Activated CD4-positive, alpha-beta T cell treated with anti-CD3 and anti-CD28 coated beads for 36 hours (primary cell): Measurements from ENCODE around the gene SCNN1A. TPM values are rescaled to one million over a fixed set of nuclear protein-coding genes. Genes with fewer than 3 reads are reported as not detected.
A peak's percentile ranks its signal among the peaks of the same experiment; 100 is the strongest.

Source experiments
- ATAC-seq: fragments of 200-7000 bp; cut with Tn5 transposase; one replicate; pipeline ENCODE4 v1.10.0; 2021; ENCODE audit warnings: mild to moderate bottlenecking, moderate library complexity
- CTCF ChIA-PET: fragments of 350-600 bp; sonication (Branson Sonifier 250); formaldehyde crosslinking; loops from one replicate; lab custom pipeline; 2021; ENCODE audit warnings: antibody characterized with exemption; lab: Charles Lee
- POLR2A ChIA-PET: fragments of 350-600 bp; sonication (Branson Sonifier 250); formaldehyde crosslinking; loops from one replicate; lab custom pipeline; 2021; ENCODE audit warnings: antibody characterized with exemption, inconsistent platforms; lab: Charles Lee
- DNase-seq: peaks from one replicate; pipeline ENCODE4 v3.0.0-alpha.2; 2020
- H3K27ac Mint-ChIP-seq: one replicate; pipeline ENCODE4 v1.8.0; 2021; ENCODE audit warnings: mixed read lengths
- H3K27me3 Mint-ChIP-seq: one replicate; pipeline ENCODE4 v1.8.0; 2021; ENCODE audit warnings: mixed read lengths
- H3K36me3 Mint-ChIP-seq: one replicate; pipeline ENCODE4 v1.8.0; 2021; ENCODE audit warnings: low read depth, mixed read lengths
- H3K4me1 Mint-ChIP-seq: one replicate; pipeline ENCODE4 v1.8.0; 2021; ENCODE audit warnings: mixed read lengths
- H3K4me3 Mint-ChIP-seq: one replicate; pipeline ENCODE4 v1.8.0; 2021; ENCODE audit warnings: mild to moderate bottlenecking, moderate library complexity, mixed read lengths
- H3K9me3 Mint-ChIP-seq: one replicate; pipeline ENCODE4 v1.8.0; 2021; ENCODE audit warnings: low read depth, mixed read lengths
- intact Hi-C, 2 experiments: fragments of 100-400 bp; cut with DNase I in 1 of 2; cut with micrococcal nuclease in 1 of 2; formaldehyde crosslinking; loops; one replicate each; pipeline versions ENCODE4 v1.14.2 to v1.15.1; 2022 to 2024; cut with DNase I, micrococcal nuclease
- total RNA-seq, 2 experiments: library from RNA; stranded (reverse); gene quantifications; one replicate each; pipeline ENCODE4 v1.2.3, GENCODE V29; 2021

Gene SCNN1A
- total RNA-seq, 2 experiments from 2014 or later, result 0.05 TPM; not detected in 1

- no peak overlapping the region for H3K4me3 Mint-ChIP-seq
- DNase-seq (peak; percentile 60), ATAC-seq (peak; percentile 57)
- no peaks in the 10 kb centered on the region for H3K27me3 Mint-ChIP-seq
- ChIA-PET POLR2A (interaction anchor here (0.6 to 0.8 kb wide), 3 partner anchors 32 to 88 kb away, joined by 3 to 7 read pairs (median 4); no protein-coding TSS in a partner anchor), CTCF (interaction anchor here (0.5 to 1.9 kb wide), 14 partner anchors 9 to 652 kb away, joined by 3 to 13 read pairs (median 5); no protein-coding TSS in a partner anchor)
- H3K9me3 Mint-ChIP-seq, result no peaks in the 10 kb centered on the region
- H3K4me1 Mint-ChIP-seq, result peaks cover 32% of the 10 kb centered on the region
- no peaks in the 10 kb centered on the region for H3K36me3 Mint-ChIP-seq
- no peak overlapping the region for H3K27ac Mint-ChIP-seq
- intact Hi-C loops, result loop anchor here in 1 of 2 experiments (1.0 kb wide), 2 partner anchors 32 to 44 kb away; no protein-coding TSS in a partner anchor
Observed at GRCh38 chr12:6367065-6367968, 8.0 kb downstream of the SCNN1A start.

DNA sequence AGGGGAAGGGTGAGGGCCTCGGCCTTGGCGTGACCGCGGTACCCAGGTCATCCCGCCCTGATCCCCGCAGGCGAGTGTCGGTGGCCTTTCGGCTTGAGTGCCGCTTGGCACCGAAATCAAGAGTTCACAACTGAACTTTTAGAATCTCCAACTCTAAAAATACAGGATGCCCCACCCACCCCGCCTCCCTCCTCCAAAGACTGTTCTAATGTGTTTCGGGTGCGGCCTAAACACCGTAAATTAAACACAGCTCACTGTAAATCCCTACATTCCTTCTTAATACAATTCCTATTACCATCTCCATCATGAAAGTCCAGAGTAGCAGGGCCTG, 11.4 kb downstream of the SCNN1A start:
- H3K4me3 Mint-ChIP-seq, result peak overlapping the region; percentile 68
- intact Hi-C loops, result no loop called here
- ATAC-seq, result peak; percentile 4

DNA sequence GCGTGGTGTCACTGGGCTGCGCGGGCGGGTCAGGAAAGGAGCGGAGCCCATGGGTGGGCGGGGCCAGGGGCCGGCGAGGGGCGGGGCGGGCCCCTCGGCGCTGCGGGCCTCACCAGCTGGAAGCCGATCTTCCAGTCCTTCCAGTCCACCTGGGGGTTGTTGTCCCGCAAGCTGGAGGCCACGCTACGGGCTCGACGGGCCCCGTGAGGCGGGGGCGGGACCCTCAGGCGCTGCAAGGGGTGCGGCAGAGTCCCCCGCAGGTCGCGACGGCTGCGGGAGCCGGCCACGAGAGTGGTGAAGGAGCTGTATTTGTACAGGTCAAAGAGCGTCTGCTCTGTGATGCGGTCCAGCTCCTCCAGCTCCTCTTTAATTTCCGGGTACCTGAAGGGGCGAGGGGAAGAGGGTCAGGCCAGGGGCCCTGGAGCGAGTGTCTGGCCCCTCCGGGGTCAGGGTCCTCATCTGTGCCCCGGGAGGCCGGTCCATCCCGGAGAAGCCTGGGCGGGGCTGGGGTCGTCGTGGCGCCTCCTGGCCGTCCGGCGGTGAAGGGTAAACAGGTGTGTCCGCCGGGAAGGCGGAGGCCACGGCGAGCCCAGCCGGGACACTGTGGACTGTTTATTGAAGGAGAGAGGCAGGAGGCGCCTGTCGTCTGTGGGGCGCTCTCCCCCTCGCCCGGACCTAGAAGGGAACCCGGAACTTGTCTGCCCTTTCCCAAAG, 11.9 kb downstream of the SCNN1A start:
- intact Hi-C loops, result loop anchor here in 1 of 2 experiments (1.0 kb wide), 2 partner anchors 21 to 27 kb away; partner anchors contain the start of gene TNFRSF1A
- peak; percentile 84 for DNase-seq
- Mint-ChIP-seq H3K36me3 (no peaks in the 10 kb centered on the region), H3K4me3 (peak overlapping the region; percentile 68), H3K27ac (peak overlapping the region; percentile 63), H3K27me3 (no peaks in the 10 kb centered on the region), H3K9me3 (no peaks in the 10 kb centered on the region), H3K4me1 (peaks cover 41% of the 10 kb centered on the region)
- peak; percentile 63 for ATAC-seq
- ChIA-PET CTCF (interaction anchor here (0.6 to 1.5 kb wide), 10 partner anchors 10 to 573 kb away, joined by 3 to 5 read pairs (median 4); no protein-coding TSS in a partner anchor), POLR2A (interaction anchor here (0.6 to 1.0 kb wide), 4 partner anchors 27 to 580 kb away, joined by 3 read pairs; partner anchors contain the start of genes C12orf57, GAPDH and RNU7-1)

More for the DNA sequence above, 11.4 kb downstream of the SCNN1A start:
- Mint-ChIP-seq H3K9me3 (no peaks in the 10 kb centered on the region), H3K4me1 (peaks cover 45% of the 10 kb centered on the region), H3K27me3 (no peaks in the 10 kb centered on the region), H3K36me3 (no peaks in the 10 kb centered on the region), H3K27ac (peak overlapping the region; percentile 63)
- DNase-seq, result peak; percentile 52
- ChIA-PET POLR2A (interaction anchor here (0.7 to 1.0 kb wide), 2 partner anchors 28 to 376 kb away, joined by 3 to 4 read pairs; no protein-coding TSS in a partner anchor), CTCF (interaction anchor here (0.9 to 1.2 kb wide), 3 partner anchors 10 to 27 kb away, joined by 3 to 4 read pairs (median 3); no protein-coding TSS in a partner anchor)

DNA sequence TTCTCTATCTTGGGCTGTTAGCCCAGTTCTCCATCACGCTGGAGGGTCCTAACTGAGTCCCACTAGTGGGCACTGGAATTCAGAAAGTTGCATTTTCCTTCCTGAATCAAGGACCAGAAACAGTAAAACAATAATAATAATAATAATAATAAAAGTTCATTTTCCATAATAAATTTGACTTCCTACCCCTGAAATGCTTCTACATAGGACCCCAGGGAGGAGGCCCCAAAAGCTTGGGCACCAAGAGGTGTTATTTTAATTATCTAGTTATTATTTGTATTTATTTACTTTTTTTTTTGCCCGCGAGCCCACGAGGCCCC, 12.4 kb downstream of the SCNN1A start:
- Mint-ChIP-seq H3K4me3 (no peak overlapping the region), H3K36me3 (no peaks in the 10 kb centered on the region), H3K27ac (no peak overlapping the region), H3K9me3 (no peaks in the 10 kb centered on the region), H3K27me3 (no peaks in the 10 kb centered on the region), H3K4me1 (peaks cover 37% of the 10 kb centered on the region)
- POLR2A ChIA-PET, result interaction anchor here (0.6 to 1.0 kb wide), 4 partner anchors 27 to 581 kb away, joined by 3 read pairs; partner anchors contain the start of genes C12orf57, GAPDH and RNU7-1
- CTCF ChIA-PET, result interaction anchor here (0.6 to 1.5 kb wide), 11 partner anchors 11 to 574 kb away, joined by 3 to 5 read pairs (median 4); no protein-coding TSS in a partner anchor
- intact Hi-C loops, result loop anchor here in 1 of 2 experiments (1.0 kb wide), 2 partner anchors 21 to 27 kb away; partner anchors contain the start of gene TNFRSF1A
- DNase-seq, result no peak
- ATAC-seq, result no peak

DNA sequence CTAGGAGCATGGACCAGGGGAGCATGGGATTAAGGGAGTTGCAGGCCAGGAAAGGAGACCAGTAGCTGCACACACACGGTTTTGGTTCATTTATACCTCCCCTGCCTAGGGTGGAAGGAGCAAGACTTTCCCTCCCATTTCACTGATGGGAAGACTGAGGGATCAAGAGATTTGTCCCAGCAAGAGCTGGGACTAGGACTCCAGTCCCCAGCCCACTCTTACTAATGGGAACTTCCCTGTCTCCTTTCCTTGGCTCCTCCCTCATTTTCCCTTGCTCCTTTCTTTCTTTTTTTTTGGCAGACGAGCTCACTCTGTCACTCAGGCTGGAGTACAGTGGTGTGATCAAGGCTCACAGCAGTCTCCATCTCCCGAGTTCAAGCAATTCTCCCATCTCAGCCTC, 13.0 kb downstream of the SCNN1A start:
- no peak for DNase-seq

DNA sequence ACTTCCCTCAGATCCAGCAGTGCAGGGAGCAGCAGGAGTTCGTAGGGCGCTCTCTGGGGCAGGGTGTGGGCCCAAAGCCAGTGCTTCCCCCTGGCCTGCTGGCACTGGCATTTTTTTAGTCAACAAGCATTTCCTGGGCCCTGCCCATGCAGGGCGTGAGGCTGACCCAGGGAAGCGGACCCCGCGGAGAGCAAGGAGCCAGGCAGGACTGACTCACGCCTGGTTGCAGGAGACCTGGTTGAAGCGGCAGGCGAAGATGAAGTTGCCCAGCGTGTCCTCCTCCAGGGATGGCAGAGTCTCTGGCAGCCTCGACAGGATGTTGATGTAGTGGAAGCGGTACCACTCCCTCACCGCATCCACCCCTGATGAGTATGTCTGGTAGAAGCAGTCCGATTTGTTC, 13.5 kb downstream of the SCNN1A start:
- Mint-ChIP-seq H3K36me3 (no peaks in the 10 kb centered on the region), H3K4me1 (peaks cover 28% of the 10 kb centered on the region), H3K27me3 (no peaks in the 10 kb centered on the region), H3K27ac (peak overlapping the region; percentile 45), H3K9me3 (no peaks in the 10 kb centered on the region), H3K4me3 (peak overlapping the region; percentile 2)
- peak; percentile 10 for ATAC-seq
- ChIA-PET POLR2A (interaction anchor here (0.9 kb wide), 1 partner anchor 16 kb away, joined by 6 read pairs; no protein-coding TSS in a partner anchor), CTCF (interaction anchor here (1.0 to 1.5 kb wide), 2 partner anchors 26 to 39 kb away, joined by 3 to 4 read pairs; no protein-coding TSS in a partner anchor)
- intact Hi-C loops, result loop anchor here in 1 of 2 experiments (1.0 kb wide), 1 partner anchor 20 kb away; the partner anchor contains the start of gene TNFRSF1A
- peak; percentile 34 for DNase-seq

More for the DNA sequence above, 13.0 kb downstream of the SCNN1A start:
- Mint-ChIP-seq H3K27ac (peak overlapping the region; percentile 45), H3K4me1 (peaks cover 31% of the 10 kb centered on the region), H3K4me3 (no peak overlapping the region), H3K36me3 (no peaks in the 10 kb centered on the region), H3K27me3 (no peaks in the 10 kb centered on the region), H3K9me3 (no peaks in the 10 kb centered on the region)
- ChIA-PET CTCF (interaction anchor here (0.7 to 1.5 kb wide), 5 partner anchors 17 to 392 kb away, joined by 3 to 4 read pairs (median 4); no protein-coding TSS in a partner anchor), POLR2A (interaction anchor here (0.7 to 0.9 kb wide), 3 partner anchors 17 to 581 kb away, joined by 3 to 6 read pairs (median 3); partner anchors contain the start of genes C12orf57 and RNU7-1)
- intact Hi-C loops, result no loop called here
- ATAC-seq, result no peak

GRCh38 chr12:6360578-6361490, 14.5 kb downstream of the SCNN1A start:
- Mint-ChIP-seq H3K4me3 (no peak overlapping the region), H3K4me1 (peaks cover 28% of the 10 kb centered on the region), H3K27ac (peak overlapping the region; percentile 37), H3K9me3 (no peaks in the 10 kb centered on the region), H3K27me3 (no peaks in the 10 kb centered on the region), H3K36me3 (no peaks in the 10 kb centered on the region)
- CTCF ChIA-PET, result interaction anchor here (0.6 to 1.3 kb wide), 7 partner anchors 8 to 101 kb away, joined by 3 to 6 read pairs (median 4); no protein-coding TSS in a partner anchor
- DNase-seq (peak; percentile 42), ATAC-seq (peak; percentile 72)
- intact Hi-C loops, result loop anchor here in 1 of 2 experiments (1.0 kb wide), 1 partner anchor 19 kb away; the partner anchor contains the start of gene TNFRSF1A
- POLR2A ChIA-PET, result interaction anchor here (0.7 to 2.2 kb wide), 3 partner anchors 25 to 178 kb away, joined by 3 to 8 read pairs (median 4); partner anchors contain the start of gene VAMP1

GRCh38 chr12:6360080-6360571, 15.2 kb downstream of the SCNN1A start:
- Mint-ChIP-seq H3K36me3 (no peaks in the 10 kb centered on the region), H3K4me1 (peaks cover 28% of the 10 kb centered on the region), H3K27ac (no peak overlapping the region), H3K27me3 (no peaks in the 10 kb centered on the region), H3K4me3 (no peak overlapping the region), H3K9me3 (no peaks in the 10 kb centered on the region)
- CTCF ChIA-PET, result interaction anchor here (1.0 to 1.3 kb wide), 3 partner anchors 23 to 102 kb away, joined by 4 to 6 read pairs (median 5); no protein-coding TSS in a partner anchor
- POLR2A ChIA-PET, result interaction anchor here (1.3 to 2.2 kb wide), 2 partner anchors 24 to 110 kb away, joined by 3 to 8 read pairs; partner anchors contain the start of gene VAMP1
- ATAC-seq (no peak), DNase-seq (no peak)
- intact Hi-C loops, result no loop called here

DNA sequence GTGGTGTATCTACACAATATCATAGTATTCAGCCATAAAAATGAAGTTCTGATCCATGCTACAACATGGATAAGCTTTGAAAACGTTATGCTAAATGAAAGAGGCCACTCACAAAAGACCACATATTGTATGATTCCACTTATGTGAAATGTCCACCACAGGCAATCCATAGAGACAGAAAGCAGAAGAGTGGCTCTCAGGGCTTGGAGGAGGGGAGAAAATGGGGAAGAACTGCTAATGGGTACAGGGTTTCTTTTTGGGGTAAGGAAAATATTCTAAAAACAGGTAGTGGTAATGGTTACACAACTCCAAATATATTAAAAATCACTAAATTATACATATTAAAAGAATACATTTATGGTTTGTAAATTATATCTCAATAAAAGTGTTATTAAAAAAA, 16.5 kb downstream of the SCNN1A start:
- POLR2A ChIA-PET, result no interaction called here
- no peak overlapping the region for H3K27ac Mint-ChIP-seq
- intact Hi-C loops, result no loop called here

More for the DNA sequence above, 16.5 kb downstream of the SCNN1A start:
- Mint-ChIP-seq H3K4me1 (peaks cover 24% of the 10 kb centered on the region), H3K9me3 (no peaks in the 10 kb centered on the region), H3K36me3 (no peaks in the 10 kb centered on the region), H3K27me3 (no peaks in the 10 kb centered on the region), H3K4me3 (no peak overlapping the region)
- CTCF ChIA-PET, result interaction anchor here (1.6 kb wide), 1 partner anchor 8 kb away, joined by 7 read pairs; no protein-coding TSS in a partner anchor
- ATAC-seq (no peak), DNase-seq (no peak)
